Esophagus muscularis mucosa (tissue), 4 donors: ENCODE measurements around the gene DPF3. TPM values are rescaled to one million over a fixed set of nuclear protein-coding genes. Genes with fewer than 3 reads are reported as not detected.
A peak's percentile ranks its signal among the peaks of the same experiment; 100 is the strongest.

ENCODE experiments used
- DNase-seq: peaks from one replicate; pipeline ENCODE4 v3.0.0-alpha.2; 2017; ENCODE audit errors: extremely low spot score
- H3K27ac ChIP-seq, 4 donors: fragments of 200-600 bp; sonication (generic); replicated peaks in 1 of 4; 1 replicate in 3 of 4; 2 replicates in 1 of 4; pipeline ENCODE4 v1.5.1; 2016 to 2019; ENCODE audit warnings: mild to moderate bottlenecking in 1 of 4
- H3K27me3 ChIP-seq, 4 donors: fragments of 200-600 bp; sonication (generic); one replicate each; pipeline versions ENCODE4 v1.5.1 to v1.6.0; 2016 to 2019
- H3K36me3 ChIP-seq, 4 donors: fragments of 200-600 bp; sonication (generic); one replicate each; pipeline ENCODE4 v1.5.1; 2016 to 2019
- H3K4me1 ChIP-seq, 4 donors: fragments of 200-600 bp; sonication (generic); one replicate each; pipeline ENCODE4 v1.5.1; 2016 to 2019
- H3K4me3 ChIP-seq, 4 donors: fragments of 200-600 bp; sonication (generic); 1 replicate in 2 of 4; 2 replicates in 2 of 4; pipeline ENCODE4 v1.5.1; 2016 to 2019; ENCODE audit warnings: mild to moderate bottlenecking in 4 of 4, moderate library complexity in 1 of 4
- H3K9me3 ChIP-seq, 4 donors: fragments of 200-600 bp; sonication (generic); 1 replicate in 3 of 4; 2 replicates in 1 of 4; pipeline ENCODE4 v1.5.1; 2016 to 2019
- EP300 ChIP-seq: sonication (generic); formaldehyde crosslinking; IDR thresholded peaks from one replicate; pipeline ENCODE4 v1.6.1; 2017; ENCODE audit warnings: antibody characterized with exemption
- POLR2A ChIP-seq: fragments of 450-650 bp; IDR thresholded peaks from one replicate; pipeline ENCODE4 v1.6.1; 2017; ENCODE audit warnings: antibody characterized with exemption, moderate library complexity, mild to moderate bottlenecking, low read depth
- POLR2AphosphoS5 ChIP-seq, 2 donors: sonication (generic); formaldehyde crosslinking; IDR thresholded peaks; one replicate each; pipeline ENCODE4 v1.6.1; 2017; ENCODE audit warnings: antibody characterized with exemption in 2 of 2
- WGBS: methylation state at CpG from one replicate; pipeline ENCODE4 v1.1.5; 2018; 5-methylcytosine and 5-hydroxymethylcytosine counted together
- intact Hi-C: fragments of 100-400 bp; cut with DNase I; formaldehyde crosslinking; loops from one replicate; pipeline ENCODE4 v1.15.1; 2023
- total RNA-seq, 4 donors: library from RNA; depleted of rRNA; stranded (reverse); fragments of >200 nt; gene quantifications; one replicate each; pipeline versions ENCODE4 v1.1.0 to v1.2.1, GENCODE V29; 2016
- TF ChIP-seq, protein P1 (sequence below), 3 experiments: fragments of 200-600 bp in 2 of 3; fragments of 450-650 bp in 1 of 3; sonication (generic) in 2 of 3; IDR thresholded peaks; one replicate each; pipeline ENCODE4 v1.5.1; 2017 to 2019; ENCODE audit warnings: antibody characterized with exemption in 3 of 3, mild to moderate bottlenecking in 2 of 3, moderate library complexity in 1 of 3

DPF3 gene
- total RNA-seq, 4 donors from 2014 or later: 0.78 to 2.5 (median 1.7) TPM

GRCh38 chr14:72652179-72652578 lies 241.7 kb downstream of the DPF3 start:
- Histone ChIP-seq H3K4me1 (peaks cover 0 to 7% (median 4%) of the 10 kb centered on the region in 4 donors), H3K4me3 (no peak overlapping the region), H3K36me3 (no peaks in the 10 kb centered on the region), H3K9me3 (no peaks in the 10 kb centered on the region), H3K27me3 (peaks cover 0 to 13% (median 0%) of the 10 kb centered on the region in 4 donors), H3K27ac (no peak overlapping the region)
- WGBS: 85% methylated on average over 4 of the region's 4 CpGs
- intact Hi-C loops: no loop called here
- no peak for DNase-seq
- TF ChIP-seq POLR2A (no peak), EP300 (no peak), POLR2AphosphoS5 (IDR thresholded peaks at IDR 0.05) (no peak)
- TF ChIP-seq, protein P1, sequence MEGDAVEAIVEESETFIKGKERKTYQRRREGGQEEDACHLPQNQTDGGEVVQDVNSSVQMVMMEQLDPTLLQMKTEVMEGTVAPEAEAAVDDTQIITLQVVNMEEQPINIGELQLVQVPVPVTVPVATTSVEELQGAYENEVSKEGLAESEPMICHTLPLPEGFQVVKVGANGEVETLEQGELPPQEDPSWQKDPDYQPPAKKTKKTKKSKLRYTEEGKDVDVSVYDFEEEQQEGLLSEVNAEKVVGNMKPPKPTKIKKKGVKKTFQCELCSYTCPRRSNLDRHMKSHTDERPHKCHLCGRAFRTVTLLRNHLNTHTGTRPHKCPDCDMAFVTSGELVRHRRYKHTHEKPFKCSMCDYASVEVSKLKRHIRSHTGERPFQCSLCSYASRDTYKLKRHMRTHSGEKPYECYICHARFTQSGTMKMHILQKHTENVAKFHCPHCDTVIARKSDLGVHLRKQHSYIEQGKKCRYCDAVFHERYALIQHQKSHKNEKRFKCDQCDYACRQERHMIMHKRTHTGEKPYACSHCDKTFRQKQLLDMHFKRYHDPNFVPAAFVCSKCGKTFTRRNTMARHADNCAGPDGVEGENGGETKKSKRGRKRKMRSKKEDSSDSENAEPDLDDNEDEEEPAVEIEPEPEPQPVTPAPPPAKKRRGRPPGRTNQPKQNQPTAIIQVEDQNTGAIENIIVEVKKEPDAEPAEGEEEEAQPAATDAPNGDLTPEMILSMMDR (IDR thresholded peaks at IDR 0.05): no peak

DNA sequence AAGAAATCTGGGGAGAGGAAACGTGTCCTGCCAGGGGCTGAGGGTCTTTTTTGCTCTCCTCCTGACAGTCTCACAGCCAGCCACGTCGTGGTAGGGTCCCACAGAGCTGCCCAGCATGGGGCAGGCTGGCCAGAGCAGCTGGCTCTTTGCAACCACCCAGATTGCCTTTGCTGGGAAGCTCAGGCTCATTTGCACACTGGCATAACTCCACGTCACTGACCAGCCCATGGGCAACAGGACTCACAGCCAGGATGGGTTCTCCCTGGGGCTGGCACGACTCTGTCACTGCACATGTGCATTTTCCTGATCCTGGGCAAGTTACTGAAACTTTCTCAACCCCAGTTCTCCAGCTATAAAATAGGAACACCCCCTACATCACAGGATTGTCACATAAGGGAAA lies 242.2 kb downstream of the DPF3 start:
- no peaks in the 10 kb centered on the region for H3K36me3 ChIP-seq
- intact Hi-C loops: no loop called here
- peaks cover 0 to 13% (median 0%) of the 10 kb centered on the region in 4 donors for H3K27me3 ChIP-seq
- no peak for DNase-seq
- H3K4me1 ChIP-seq: peaks cover 0 to 7% (median 4%) of the 10 kb centered on the region in 4 donors
- H3K27ac ChIP-seq: no peak overlapping the region
- H3K4me3 ChIP-seq: no peak overlapping the region
- H3K9me3 ChIP-seq: no peaks in the 10 kb centered on the region
- no peak for TF ChIP-seq POLR2AphosphoS5 (IDR thresholded peaks at IDR 0.05)
- TF ChIP-seq EP300: no peak
- TF ChIP-seq, protein P1 (IDR thresholded peaks at IDR 0.05): no peak
- no peak for TF ChIP-seq POLR2A
- 74% methylated on average over 4 of the region's 5 CpGs for WGBS

GRCh38 chr14:72651081-72651480 lies 242.8 kb downstream of the DPF3 start:
- no peak for TF ChIP-seq EP300
- TF ChIP-seq POLR2AphosphoS5 (IDR thresholded peaks at IDR 0.05): no peak
- TF ChIP-seq POLR2A: no peak
- TF ChIP-seq, protein P1 (IDR thresholded peaks at IDR 0.05): no peak
- no peak overlapping the region for H3K4me3 ChIP-seq
- no peak overlapping the region for H3K27ac ChIP-seq
- H3K9me3 ChIP-seq: no peaks in the 10 kb centered on the region
- 48% methylated on average over 6 of the region's 6 CpGs for WGBS
- DNase-seq: peak; percentile 57
- no peaks in the 10 kb centered on the region for H3K36me3 ChIP-seq
- intact Hi-C loops: no loop called here
- peaks cover 0 to 13% (median 0%) of the 10 kb centered on the region in 4 donors for H3K27me3 ChIP-seq
- peaks cover 0 to 7% (median 4%) of the 10 kb centered on the region in 4 donors for H3K4me1 ChIP-seq

DNA sequence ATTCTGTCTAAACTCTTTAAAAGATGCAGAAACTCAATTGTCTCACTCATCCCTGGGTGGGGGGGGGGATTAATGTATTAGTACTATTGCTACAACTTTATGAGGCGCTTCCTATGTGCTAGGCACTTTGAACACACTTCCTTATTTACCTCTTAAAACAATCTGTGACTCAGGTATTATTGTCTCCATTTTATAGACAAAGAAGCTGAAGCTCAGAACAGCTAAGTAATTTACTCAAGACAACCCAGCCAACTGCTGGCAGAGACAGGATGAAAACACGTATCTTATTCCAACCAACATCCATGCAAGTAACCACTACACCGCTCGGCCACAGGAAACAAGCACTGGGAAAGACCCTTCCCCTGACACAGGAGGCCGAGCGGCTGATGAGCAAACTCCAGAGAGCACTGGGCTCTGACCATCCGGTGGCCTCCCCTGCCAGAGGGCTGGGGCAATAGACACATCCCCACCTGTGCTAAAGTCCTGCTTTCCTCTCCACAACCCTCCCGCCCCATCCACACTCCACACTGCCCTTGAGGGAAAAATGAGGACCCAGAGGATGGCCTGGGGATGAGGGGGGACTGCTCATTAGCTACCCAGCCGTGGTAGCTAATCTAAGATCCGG lies 244.2 kb downstream of the DPF3 start:
- peaks cover 0 to 7% (median 4%) of the 10 kb centered on the region in 4 donors for H3K4me1 ChIP-seq
- H3K9me3 ChIP-seq: no peaks in the 10 kb centered on the region
- whole genome bisulfite sequencing: 89% methylated on average over 8 of the region's 10 CpGs
- no peak overlapping the region for H3K27ac ChIP-seq
- no peaks in the 10 kb centered on the region for H3K36me3 ChIP-seq
- no peak overlapping the region for H3K4me3 ChIP-seq
- no peak for TF ChIP-seq POLR2AphosphoS5 (IDR thresholded peaks at IDR 0.05)
- TF ChIP-seq, protein P1 (IDR thresholded peaks at IDR 0.05): no peak
- no peak for TF ChIP-seq EP300
- no peak for TF ChIP-seq POLR2A
- H3K27me3 ChIP-seq: peaks cover 0 to 13% (median 0%) of the 10 kb centered on the region in 4 donors
- DNase-seq: peak; percentile 84
- intact Hi-C loops: no loop called here
